CD4-positive, alpha-beta T cell treated with Interferon gamma for 1 hour (primary cell): ENCODE measurements around the gene HPCAL1.

Source experiments
- DNase-seq: peaks from one replicate; pipeline ENCODE4 v3.0.0-alpha.2; 2020

Gene HPCAL1

GRCh38 chr2:10357193-10358169 lies 54.8 kb downstream of the HPCAL1 start:
- no peak for DNase-seq

- no peak for DNase-seq
These were observed 56.5 kb downstream of the HPCAL1 start for GRCh38 chr2:10359246-10359645.

GRCh38 chr2:10359731-10360329 lies 57.1 kb downstream of the HPCAL1 start:
- DNase-seq, result no peak

DNA sequence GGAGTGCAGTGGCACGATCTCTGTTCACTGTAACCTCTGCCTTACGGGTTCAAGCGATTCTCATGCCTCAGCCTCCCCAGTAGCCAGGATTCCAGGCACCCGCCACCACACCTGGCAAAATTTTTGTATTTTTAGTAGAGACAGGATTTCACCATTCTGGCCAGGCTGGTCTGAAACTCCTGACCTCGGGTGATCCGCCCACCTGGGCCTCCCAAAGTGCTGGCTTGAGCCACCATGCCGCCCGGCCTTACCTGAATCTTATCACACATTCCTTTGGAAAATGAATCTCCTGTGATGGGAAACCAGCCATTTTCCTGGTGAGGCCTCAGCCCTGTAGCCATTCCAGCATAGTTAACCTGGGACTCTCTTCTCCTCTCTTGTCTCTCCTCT lies 57.8 kb downstream of the HPCAL1 start:
- DNase-seq, result no peak

- no peak for DNase-seq
These were observed 58.3 kb downstream of the HPCAL1 start for GRCh38 chr2:10360850-10361588.

GRCh38 chr2:10362096-10362897 lies 59.6 kb downstream of the HPCAL1 start:
- no peak for DNase-seq

- no peak for DNase-seq
These were observed 60.3 kb downstream of the HPCAL1 start for GRCh38 chr2:10362898-10363454.

- DNase-seq, result no peak
These were observed 61.3 kb downstream of the HPCAL1 start for GRCh38 chr2:10363861-10364610.

DNA sequence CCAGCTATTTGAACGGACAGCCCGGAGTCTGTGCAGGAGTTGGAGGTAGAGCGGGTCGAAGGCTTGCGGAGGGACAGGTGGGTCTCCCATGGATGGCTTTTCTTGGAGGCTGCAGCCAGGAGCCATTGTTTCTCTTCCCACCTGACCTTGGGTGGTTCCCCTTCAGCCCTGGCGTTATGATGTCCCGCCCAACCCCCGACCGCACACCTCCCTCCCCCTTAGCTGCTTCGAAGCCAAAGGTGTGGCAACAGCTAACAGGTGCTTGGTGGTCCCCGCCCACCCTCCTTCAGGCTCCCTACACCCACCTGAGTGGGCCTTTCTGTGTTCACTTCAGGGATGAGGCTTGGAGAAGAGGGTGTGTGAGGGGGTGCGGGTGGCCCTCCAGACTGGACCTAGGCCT lies 62.7 kb downstream of the HPCAL1 start:
- no peak for DNase-seq

DNA sequence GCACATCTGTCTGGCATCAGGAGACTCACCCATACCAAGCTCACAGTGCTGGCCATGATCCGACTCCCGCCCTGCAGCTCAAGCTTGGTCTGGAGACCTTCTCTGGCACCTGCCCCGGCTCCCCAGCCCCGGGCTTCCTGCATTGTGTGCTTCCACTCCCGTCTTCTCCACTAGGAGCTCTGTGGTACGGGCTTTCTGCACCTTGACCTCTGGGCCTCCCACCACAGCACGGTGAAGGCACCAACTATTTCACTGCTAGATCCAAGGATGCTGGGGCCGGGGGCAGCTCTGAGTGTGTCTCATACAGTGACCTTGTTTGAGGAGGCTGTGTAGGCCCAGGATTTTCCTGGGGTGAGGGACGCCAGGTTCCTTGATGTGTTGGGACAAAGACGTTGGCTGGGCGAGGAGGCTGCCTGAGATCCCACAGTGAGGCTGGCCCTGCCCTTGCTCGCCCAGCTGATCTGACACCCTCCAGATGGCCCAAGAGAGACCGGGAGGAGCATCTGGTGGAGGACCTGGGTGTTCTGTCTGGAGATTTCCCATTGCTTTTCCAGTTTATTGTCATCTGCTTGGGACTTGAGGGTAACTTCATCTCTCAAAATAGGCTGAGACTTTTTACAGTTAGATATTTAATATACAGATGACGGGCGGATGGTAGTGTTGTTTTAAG lies 64.0 kb downstream of the HPCAL1 start:
- no peak for DNase-seq

- no peak for DNase-seq
These were observed 65.1 kb downstream of the HPCAL1 start for GRCh38 chr2:10367472-10368439.

GRCh38 chr2:10368491-10369231 lies 66.0 kb downstream of the HPCAL1 start:
- DNase-seq, result no peak

DNA sequence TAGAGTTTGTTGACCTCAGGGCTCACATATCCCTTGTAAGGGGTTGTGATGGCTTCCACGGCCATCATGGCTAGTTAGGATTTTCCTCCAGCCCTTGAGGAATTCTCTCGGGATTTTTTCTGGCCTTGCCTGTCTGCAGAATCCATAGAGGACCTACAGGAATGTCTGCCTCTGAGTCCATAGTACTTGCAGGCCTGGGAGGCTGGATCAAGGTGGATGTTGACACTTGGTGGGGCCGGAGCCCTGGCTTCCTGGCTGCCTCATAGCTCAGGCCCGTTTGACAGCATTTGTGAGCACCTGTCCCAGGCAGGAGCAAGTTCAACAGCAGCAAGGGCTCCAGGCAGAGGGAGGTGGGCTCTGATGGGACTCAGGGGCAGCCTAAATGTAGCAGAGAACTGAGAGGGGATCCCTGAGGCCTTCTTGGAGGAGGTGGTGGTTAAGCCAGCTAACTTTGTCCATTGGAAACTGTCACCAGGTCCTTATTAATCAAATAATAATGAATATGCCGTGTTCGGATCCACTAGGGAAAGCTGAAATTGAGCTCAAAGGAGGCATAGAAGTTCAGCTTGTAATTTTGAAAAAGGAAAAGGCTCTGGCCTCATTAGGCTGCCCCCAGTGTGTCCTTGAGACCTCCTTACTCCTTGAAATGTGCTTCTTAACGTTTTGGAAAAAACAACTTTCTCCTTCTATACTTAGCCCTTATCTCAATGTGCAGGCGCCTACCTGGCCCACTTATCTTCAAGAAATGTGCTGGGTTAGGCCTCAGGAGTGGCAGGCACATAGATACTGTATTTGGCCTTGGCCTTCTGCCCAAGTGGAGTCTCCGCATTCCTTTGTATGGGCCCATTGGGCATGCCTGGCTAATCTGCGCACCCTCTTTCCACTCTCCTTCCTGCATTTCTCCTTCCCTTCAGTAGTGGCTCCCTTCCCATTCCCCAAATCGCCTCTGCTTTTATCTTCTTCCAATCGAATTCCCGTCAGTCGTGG lies 66.9 kb downstream of the HPCAL1 start:
- no peak for DNase-seq

DNA sequence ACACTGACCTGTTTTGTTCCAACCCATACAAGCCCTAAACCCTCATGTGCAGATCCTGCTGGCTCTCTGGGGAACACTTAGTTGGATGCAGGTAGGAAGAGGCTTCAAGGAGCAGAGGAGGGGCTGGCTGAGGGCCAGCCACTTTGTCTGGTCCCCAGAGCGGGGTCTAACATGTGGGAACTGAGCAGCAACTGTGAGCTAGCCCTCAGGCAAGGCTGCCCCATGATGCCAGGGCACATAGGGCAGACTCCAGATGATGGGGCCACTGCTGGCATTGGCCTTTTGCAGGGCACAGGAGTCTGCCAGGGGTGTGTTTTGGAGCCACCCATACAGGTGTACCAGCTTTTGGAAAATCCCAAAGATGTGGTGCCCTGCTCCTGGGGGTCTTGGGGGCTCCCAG lies 67.7 kb downstream of the HPCAL1 start:
- DNase-seq, result no peak

GRCh38 chr2:10370895-10371294 lies 68.2 kb downstream of the HPCAL1 start:
- DNase-seq, result no peak

DNA sequence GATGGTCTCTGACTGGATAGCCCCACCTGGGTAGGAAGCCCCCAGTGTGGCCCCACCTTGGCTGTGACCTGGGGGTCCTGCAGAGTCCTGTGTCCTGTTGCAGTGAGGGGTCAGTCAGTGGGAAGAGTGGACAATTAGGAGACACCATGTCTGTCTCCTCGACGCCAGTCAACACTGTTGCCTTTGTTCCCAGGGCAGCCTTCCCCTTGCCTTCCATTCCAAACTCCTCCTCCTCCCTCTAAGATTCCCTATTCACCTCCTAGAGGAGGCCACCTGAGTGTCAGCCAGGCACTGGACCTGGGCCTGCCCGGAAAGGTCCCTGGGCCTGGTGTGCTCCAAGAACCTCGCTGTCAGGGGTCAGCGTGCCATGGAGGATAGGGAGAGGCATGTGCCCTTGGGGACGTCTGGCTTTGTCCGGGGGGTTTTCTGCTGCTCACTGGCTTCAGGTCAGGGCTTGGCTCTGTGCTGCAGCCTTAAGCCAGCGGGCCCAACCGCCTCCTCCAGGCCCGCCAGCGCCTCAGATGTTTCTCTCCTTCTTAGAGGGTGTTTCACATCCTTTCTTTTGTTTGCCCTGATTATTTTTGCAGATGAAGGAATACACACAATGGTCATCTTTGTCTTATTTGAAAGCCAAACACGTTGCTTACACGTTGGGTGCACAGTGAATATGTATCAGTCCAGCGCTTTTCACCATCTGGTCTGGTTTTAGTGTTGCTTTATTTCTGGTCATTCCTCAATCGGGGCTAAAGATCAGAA lies 68.9 kb downstream of the HPCAL1 start:
- DNase-seq, result no peak
